GM19025 (cell line): ENCODE results near the gene TLL2.

Source experiments
- ATAC-seq: cut with Tn5 transposase; IDR thresholded peaks from one replicate; pipeline ENCODE4 v1.9.1; 2021; ENCODE audit warnings: mild to moderate bottlenecking, low read depth, moderate library complexity; ENCODE audit not compliant: unreplicated experiment

The TLL2 gene

DNA sequence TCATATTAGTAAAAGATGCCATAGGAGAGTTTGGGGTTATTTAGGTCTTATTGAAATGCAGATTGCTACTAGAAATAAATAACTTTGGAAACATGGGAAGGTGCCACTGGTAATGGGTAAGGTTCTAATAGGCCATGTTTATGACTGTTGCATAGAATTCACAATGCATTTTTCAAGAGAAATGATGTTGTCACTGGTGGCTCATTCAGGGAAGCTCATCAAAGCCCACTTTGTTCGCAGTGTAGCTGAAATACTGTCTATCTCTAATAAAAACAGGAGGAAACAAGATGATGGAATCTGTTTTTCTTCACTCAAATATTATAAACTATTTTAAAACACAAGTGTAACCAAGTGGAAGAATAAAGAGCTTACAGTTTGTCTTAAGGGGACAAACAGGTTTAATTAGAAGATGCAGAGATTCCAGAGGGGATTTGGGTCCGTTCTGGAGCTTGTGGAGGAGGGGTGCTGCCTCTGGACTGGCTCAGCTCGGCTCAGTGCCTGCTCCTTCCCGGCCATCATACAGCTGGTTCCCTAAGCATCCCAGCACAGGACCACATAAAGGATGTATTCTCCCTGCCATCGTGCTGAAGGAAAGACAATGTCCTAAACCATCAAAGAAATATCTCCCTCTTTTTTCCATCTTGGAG lies 175.3 kb downstream of the TLL2 start:
- no peak for ATAC-seq

DNA sequence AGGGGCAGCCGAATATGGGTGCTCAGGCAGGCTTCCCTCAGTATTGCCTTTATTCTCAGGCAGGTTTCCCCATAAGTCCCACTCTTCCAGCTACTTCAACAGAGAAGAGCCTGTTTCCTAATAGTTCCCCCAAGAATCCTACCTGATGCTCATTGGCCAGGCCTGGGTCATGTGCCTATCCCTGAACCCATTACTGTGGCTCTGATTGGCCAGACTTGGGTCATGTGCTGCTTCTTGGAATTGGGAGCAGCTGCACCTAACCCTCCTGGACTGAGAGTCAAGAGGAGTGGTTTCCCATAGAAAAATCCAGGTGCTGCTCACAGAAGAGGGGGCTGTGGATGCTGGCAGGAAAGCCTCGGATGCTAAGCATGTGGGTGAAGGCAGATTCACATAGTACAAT lies 176.6 kb downstream of the TLL2 start:
- ATAC-seq, result no peak

DNA sequence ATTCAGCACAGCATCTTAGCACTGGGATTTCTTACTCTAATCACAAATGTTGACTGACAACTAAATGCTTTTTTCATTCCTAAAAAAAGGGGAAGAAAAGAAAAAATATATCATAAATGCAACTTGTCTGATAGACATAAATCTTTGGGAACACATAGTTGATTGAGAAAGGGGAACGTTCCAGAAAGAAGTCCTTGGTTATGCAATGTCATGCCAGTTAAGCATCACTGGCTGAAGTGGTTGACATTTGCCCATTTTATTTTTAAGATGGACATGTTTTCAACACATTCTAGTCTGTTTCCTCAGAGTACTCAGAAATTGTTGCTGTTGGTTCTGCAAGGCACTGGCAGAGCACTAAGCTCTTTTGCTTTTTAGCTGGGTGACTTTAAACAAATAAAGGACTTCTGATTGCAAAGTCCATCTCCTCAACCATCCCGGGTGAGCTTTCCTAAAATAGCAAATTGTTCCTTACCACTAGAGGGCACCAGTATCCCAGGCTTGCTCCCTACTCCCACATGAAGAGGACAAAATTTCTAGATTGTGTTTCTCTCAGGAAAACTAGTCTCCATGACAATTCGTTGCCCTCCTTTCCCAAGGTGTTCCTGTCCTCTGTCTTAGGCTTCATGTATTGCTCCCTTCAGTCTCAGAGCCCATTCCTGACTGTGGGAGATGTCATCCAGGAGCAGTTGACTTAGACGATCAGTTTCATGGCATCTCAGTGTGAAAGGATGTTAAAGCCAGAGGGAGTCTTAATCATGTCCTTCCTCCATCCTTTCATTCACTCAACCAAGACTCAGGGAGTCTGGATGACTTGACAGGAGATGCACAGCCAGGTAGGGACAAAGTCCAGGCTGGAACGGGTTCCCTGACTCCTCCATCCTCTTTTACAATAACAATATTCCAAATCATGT lies 178.9 kb downstream of the TLL2 start:
- no peak for ATAC-seq

DNA sequence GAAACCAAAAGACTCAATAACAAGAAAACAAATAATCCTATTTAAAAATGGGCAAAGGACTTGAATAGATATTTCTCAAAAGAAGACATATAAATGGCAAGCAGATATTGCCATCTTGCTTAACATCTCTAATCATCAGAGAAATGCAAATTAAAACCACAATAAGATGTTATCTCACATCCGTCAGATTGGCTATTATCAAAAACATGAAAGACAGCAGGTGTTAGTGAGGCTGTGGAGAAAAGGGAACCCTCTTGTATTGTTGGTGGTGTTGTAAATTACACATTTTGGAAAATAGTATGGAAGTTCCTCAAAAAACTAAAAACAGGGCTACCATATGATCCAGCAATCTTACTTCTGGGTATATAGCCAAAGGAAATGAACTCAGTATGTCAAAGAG lies 180.6 kb downstream of the TLL2 start:
- ATAC-seq, result no peak

DNA sequence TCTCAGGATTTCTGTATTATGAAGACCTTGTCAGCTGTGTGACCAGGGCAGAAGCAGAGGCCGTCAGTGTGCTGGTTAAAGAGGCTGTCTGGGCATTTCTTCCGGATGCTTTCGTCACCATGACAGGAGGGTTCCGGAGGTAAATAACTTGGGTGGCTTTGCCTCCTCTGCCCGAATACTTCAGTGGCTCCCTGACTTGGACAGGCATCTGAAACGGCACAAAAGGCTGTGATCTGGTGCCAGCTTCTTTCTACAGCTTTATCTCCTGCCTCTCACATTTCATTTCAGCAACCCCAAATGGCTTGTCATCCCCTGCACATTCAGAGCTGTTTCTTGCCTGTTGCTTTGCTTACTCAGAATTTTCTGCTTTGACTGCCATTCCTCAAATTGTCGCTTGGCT lies 186.3 kb downstream of the TLL2 start:
- ATAC-seq, result no peak

DNA sequence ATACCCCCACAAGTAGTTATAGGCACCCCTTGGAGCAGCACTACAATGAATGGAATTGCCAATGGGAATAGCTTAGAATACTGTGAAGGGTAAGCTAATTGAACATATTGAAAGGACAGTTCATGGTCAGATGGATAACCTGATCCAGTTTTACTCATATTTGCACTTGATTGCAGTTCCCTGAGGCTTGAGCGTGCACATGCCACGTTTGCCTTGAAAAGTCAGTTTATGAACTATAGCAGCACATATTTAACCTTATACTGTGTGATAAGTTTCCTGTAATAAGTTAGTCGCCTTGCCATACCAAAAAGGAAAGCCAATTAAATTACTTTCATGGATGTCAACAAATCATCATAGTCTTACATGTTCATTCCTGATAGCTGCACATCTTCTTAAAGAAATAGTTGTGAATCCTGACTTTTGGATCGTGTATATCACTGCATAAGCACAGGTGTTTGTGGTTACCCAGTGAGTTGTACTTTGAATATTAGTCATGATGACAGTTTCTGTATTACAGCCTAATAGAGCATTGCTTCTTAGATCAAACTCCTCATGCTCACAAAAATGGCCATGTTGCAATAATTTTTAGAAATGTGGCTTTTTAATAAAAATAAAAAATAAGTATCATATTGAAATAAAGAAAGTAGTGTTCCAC lies 187.9 kb downstream of the TLL2 start:
- ATAC-seq, result peak; percentile 85

DNA sequence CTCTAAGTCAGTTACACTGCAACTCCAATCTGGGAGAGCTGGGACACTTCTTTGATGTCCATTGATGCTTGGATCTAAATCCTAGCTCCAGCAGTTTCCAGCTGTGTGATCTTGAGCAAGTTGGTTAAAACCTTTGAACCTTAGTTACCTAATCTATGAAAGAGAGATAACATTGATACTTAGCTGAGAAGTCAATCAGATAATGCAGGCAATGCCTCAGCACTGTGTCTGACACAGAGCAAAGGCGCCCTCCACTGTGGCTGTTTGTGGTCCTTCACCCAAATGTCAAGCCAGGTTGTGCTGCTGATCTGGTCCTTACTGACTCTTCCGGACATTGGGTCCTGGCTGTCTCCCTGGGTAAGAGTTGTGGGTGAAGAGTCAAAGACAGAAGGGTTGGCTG lies 189.3 kb downstream of the TLL2 start:
- no peak for ATAC-seq

DNA sequence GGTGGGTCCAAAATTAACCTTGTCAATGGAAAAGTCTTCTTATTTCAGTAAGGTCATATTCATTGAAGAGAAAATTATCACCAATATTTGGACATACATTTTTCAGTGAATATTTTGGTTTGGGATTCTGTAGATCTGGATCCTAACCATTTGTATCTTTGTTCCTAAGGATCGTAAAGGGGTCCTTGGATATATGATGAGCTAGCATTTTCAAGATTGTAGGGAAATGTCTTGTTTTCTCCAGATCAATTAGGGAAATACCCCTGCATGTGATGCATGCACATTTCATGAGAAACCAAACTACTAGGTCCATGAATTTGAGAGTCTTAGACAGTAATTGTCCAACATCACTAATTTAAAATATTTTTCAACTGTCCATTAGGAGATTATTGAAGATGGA lies 191.5 kb downstream of the TLL2 start:
- no peak for ATAC-seq

DNA sequence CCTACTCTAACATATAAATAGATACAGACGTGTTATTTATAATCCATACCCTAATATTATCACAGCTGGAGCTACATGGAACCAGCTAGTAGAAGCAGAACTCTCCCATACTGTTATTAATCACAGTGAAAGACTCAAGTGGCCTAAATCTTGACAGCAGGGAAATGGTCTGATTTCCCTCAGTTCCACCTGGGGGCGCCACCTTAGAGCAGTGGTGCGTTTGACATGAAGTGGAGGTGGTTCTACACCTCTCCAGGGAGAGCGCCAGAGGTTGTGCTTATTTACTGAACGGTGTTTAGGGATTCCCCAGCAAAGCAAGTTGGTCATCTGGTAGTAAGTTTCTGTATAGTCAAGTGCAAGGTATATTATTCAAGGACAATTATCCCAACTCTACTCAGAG lies 191.9 kb downstream of the TLL2 start:
- ATAC-seq, result no peak

DNA sequence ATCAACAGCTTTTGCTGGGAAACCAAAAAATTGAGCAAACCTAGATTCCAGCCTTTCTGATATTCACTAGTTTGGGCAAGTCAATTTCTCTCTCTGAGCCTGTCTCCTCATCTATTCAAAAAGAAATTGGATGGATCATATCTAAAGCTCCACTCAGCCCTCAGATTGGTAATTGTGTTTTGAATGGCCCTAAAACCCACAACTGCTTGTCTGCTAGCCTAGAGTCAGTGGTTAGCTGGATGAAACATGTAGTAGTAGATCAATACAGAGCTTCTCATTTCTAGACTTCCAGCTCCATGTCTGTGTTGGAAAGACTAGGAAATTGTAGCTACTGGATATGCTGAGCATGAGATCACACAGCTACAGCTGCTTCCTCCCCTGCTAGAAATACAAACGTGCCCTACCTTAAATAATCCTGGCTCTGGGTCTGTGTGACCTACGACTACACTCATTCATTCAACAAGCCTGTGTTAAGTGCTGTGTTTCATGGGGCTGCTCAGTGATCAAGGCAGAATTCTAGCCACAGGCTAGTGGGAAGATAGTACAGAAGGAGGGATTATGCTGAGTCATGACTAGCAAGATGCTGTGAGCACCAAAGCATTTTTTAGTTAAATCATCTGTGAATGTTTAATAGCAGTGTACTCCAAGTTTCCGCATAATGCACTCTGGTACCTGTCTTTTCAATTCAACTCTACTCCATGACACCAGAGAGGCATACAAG lies 193.8 kb downstream of the TLL2 start:
- ATAC-seq, result no peak

DNA sequence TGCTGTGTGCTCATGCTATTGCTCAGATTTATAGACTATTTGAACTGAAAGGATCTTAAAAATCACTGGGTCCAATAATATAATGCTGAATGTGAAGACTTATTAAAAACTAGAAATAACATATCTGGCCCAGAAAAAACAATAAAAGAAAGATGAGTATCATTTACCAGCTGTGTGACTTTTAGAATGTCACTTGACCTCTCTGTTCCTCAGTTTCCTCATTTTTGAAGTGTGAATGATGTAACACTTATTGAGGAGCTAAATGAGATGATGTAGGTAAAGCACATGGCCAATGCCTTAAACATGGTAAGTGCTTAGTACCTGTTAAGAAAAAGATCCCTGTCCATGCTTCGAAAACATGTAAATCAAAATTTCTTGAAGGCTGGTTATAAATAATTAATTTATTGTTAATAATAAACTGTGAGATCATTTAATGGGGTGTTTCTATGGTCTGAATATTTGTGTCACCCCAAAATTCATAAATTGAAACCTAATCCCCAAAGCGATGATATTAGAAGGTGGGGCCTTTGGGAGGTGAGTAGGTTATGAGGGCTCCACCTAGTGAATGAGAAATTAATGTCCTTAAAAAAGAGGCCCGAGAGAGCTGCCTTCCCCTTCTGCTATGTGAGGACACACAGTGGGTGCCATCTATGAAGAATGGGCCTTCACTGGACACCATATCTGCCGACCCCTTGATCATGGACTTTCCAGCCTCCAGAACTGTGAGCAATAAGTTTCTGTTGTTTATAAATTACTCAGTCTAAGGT lies 196.5 kb downstream of the TLL2 start:
- ATAC-seq, result no peak
